Measurements from ENCODE around the gene SYAP1. TPM values are rescaled to one million over a fixed set of nuclear protein-coding genes. Genes with fewer than 3 reads are reported as not detected.

SYAP1 gene
- total RNA-seq, 1 experiment from 2014 or later, result 18.5 TPM

DNA sequence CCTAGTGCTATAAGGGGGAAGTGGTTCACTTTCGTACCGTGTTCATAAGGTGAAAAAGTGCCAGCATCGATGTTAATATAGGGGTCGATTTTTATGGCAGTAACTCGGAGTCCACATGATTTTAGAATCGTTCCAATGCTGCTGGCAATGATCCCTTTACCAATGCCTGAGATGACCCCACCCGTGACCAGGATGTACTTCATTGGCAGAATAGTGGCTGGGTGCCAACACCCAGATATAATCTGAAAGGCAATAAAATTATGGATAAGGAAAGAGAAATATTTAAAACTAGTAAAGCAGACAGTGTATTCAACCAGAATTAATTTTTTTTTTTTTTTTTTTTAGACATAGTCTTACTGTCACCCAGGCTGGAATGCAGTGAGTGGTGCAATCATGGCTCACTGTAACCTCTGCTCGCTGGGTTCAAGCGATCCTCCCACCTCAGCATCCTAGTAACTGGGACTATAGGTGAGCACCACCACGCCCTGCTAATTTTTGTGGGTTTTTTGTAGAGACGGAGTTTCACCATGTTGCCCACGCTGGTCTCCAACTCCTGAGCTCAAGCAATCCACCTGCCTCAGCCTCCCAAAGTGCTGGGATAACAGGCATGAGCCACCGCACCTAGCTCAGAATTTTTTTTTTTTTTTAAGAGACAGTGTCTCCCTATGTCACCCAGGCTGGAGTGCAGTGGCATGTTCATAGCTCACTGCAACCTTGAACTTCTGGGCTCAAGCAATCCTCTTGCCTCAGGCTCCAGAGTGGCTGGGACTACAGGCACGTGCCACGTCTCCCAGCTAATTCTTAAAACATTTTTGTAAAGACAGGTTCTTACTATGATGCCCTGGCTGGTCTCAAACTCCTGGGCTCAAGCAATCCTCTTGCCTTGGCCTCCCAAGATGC, 16.5 kb upstream of the SYAP1 start (continued):
- no peak for TF ChIP-seq NR1H2 (CRISPR knock-in tag; IDR thresholded peaks at IDR 0.05)

GRCh38 chrX:16705370-16705769, 14.0 kb upstream of the SYAP1 start:
- H3K27me3 Mint-ChIP-seq (ENCODE audit: low read depth), result no peaks in the 10 kb centered on the region
- H3K9me3 Mint-ChIP-seq, result no peaks in the 10 kb centered on the region
- H3K36me3 Mint-ChIP-seq, result peaks cover 39% of the 10 kb centered on the region
- CTCF ChIA-PET, result no interaction called here
- no peaks in the 10 kb centered on the region for H3K4me1 Mint-ChIP-seq
- DNase-seq (ENCODE audit: low spot score), result no peak
- no peak overlapping the region for H3K4me3 Mint-ChIP-seq
- no peak for ATAC-seq
- TF ChIP-seq GABPB1 (CRISPR knock-in tag; IDR thresholded peaks at IDR 0.05) (no peak), FOXK1 (CRISPR knock-in tag; IDR thresholded peaks at IDR 0.05) (no peak), FOXJ3 (CRISPR knock-in tag; IDR thresholded peaks at IDR 0.05; ENCODE audit: borderline replicate concordance) (no peak), PRRX2 (CRISPR knock-in tag; IDR thresholded peaks at IDR 0.05) (no peak), ZNF121 (CRISPR knock-in tag; IDR thresholded peaks at IDR 0.05) (peak; percentile 49; the same call in 1 of the 2 replicates), ZNF423 (CRISPR knock-in tag; IDR thresholded peaks at IDR 0.05) (no peak)
- POLR2A ChIA-PET, result no interaction called here
- no peak overlapping the region for H3K27ac Mint-ChIP-seq

- H3K4me3 Mint-ChIP-seq, result no peak overlapping the region
- ATAC-seq, result no peak
- H3K27ac Mint-ChIP-seq, result no peak overlapping the region
- H3K36me3 Mint-ChIP-seq, result peaks cover 21% of the 10 kb centered on the region
- CTCF ChIA-PET, result no interaction called here
- DNase-seq (ENCODE audit: low spot score), result no peak
- H3K4me1 Mint-ChIP-seq, result peaks cover 9% of the 10 kb centered on the region
- POLR2A ChIA-PET, result no interaction called here
- TF ChIP-seq, protein P1, sequence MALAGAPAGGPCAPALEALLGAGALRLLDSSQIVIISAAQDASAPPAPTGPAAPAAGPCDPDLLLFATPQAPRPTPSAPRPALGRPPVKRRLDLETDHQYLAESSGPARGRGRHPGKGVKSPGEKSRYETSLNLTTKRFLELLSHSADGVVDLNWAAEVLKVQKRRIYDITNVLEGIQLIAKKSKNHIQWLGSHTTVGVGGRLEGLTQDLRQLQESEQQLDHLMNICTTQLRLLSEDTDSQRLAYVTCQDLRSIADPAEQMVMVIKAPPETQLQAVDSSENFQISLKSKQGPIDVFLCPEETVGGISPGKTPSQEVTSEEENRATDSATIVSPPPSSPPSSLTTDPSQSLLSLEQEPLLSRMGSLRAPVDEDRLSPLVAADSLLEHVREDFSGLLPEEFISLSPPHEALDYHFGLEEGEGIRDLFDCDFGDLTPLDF (CRISPR knock-in tag; IDR thresholded peaks at IDR 0.05), result no peak
- TF ChIP-seq ESRRA (CRISPR knock-in tag; IDR thresholded peaks at IDR 0.05; ENCODE audit: borderline replicate concordance) (no peak), TEAD4 (CRISPR knock-in tag; IDR thresholded peaks at IDR 0.05) (no peak), ZNF671 (CRISPR knock-in tag; IDR thresholded peaks at IDR 0.05) (no peak), ZNF138 (CRISPR knock-in tag; conservative IDR thresholded peaks at IDR 0.05) (no peak), CREB1 (CRISPR knock-in tag; IDR thresholded peaks at IDR 0.05) (no peak)
- TF ChIP-seq, protein P2, sequence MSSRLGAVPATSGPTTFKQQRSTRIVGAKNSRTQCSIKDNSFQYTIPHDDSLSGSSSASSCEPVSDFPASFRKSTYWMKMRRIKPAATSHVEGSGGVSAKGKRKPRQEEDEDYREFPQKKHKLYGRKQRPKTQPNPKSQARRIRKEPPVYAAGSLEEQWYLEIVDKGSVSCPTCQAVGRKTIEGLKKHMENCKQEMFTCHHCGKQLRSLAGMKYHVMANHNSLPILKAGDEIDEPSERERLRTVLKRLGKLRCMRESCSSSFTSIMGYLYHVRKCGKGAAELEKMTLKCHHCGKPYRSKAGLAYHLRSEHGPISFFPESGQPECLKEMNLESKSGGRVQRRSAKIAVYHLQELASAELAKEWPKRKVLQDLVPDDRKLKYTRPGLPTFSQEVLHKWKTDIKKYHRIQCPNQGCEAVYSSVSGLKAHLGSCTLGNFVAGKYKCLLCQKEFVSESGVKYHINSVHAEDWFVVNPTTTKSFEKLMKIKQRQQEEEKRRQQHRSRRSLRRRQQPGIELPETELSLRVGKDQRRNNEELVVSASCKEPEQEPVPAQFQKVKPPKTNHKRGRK (CRISPR knock-in tag; IDR thresholded peaks at IDR 0.05; ENCODE audit: borderline replicate concordance), result no peak
- TF ChIP-seq, protein P3, sequence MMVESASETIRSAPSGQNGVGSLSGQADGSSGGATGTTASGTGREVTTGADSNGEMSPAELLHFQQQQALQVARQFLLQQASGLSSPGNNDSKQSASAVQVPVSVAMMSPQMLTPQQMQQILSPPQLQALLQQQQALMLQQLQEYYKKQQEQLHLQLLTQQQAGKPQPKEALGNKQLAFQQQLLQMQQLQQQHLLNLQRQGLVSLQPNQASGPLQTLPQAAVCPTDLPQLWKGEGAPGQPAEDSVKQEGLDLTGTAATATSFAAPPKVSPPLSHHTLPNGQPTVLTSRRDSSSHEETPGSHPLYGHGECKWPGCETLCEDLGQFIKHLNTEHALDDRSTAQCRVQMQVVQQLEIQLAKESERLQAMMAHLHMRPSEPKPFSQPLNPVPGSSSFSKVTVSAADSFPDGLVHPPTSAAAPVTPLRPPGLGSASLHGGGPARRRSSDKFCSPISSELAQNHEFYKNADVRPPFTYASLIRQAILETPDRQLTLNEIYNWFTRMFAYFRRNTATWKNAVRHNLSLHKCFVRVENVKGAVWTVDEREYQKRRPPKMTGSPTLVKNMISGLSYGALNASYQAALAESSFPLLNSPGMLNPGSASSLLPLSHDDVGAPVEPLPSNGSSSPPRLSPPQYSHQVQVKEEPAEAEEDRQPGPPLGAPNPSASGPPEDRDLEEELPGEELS (CRISPR knock-in tag; IDR thresholded peaks at IDR 0.05), result no peak
- TF ChIP-seq, protein P4, sequence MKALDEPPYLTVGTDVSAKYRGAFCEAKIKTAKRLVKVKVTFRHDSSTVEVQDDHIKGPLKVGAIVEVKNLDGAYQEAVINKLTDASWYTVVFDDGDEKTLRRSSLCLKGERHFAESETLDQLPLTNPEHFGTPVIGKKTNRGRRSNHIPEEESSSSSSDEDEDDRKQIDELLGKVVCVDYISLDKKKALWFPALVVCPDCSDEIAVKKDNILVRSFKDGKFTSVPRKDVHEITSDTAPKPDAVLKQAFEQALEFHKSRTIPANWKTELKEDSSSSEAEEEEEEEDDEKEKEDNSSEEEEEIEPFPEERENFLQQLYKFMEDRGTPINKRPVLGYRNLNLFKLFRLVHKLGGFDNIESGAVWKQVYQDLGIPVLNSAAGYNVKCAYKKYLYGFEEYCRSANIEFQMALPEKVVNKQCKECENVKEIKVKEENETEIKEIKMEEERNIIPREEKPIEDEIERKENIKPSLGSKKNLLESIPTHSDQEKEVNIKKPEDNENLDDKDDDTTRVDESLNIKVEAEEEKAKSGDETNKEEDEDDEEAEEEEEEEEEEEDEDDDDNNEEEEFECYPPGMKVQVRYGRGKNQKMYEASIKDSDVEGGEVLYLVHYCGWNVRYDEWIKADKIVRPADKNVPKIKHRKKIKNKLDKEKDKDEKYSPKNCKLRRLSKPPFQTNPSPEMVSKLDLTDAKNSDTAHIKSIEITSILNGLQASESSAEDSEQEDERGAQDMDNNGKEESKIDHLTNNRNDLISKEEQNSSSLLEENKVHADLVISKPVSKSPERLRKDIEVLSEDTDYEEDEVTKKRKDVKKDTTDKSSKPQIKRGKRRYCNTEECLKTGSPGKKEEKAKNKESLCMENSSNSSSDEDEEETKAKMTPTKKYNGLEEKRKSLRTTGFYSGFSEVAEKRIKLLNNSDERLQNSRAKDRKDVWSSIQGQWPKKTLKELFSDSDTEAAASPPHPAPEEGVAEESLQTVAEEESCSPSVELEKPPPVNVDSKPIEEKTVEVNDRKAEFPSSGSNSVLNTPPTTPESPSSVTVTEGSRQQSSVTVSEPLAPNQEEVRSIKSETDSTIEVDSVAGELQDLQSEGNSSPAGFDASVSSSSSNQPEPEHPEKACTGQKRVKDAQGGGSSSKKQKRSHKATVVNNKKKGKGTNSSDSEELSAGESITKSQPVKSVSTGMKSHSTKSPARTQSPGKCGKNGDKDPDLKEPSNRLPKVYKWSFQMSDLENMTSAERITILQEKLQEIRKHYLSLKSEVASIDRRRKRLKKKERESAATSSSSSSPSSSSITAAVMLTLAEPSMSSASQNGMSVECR (CRISPR knock-in tag; IDR thresholded peaks at IDR 0.05; ENCODE audit: borderline replicate concordance), result no peak
- TF ChIP-seq, protein P5, sequence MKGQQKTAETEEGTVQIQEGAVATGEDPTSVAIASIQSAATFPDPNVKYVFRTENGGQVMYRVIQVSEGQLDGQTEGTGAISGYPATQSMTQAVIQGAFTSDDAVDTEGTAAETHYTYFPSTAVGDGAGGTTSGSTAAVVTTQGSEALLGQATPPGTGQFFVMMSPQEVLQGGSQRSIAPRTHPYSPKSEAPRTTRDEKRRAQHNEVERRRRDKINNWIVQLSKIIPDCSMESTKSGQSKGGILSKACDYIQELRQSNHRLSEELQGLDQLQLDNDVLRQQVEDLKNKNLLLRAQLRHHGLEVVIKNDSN (CRISPR knock-in tag; IDR thresholded peaks at IDR 0.05), result no peak
- H3K27me3 Mint-ChIP-seq (ENCODE audit: low read depth), result no peaks in the 10 kb centered on the region
- no peaks in the 10 kb centered on the region for H3K9me3 Mint-ChIP-seq
Observed at GRCh38 chrX:16708016-16708415, 11.4 kb upstream of the SYAP1 start.
